Activated naive CD4-positive, alpha-beta T cell treated with anti-CD3 and anti-CD28 coated beads for 36 hours (primary cell): ENCODE measurements around the gene ARHGEF19. TPM values are rescaled to one million over a fixed set of nuclear protein-coding genes. Genes with fewer than 3 reads are reported as not detected.
A peak's percentile ranks its signal among the peaks of the same experiment; 100 is the strongest.
"Not testable (repeated sequence)": the region's sequence is repeated elsewhere in the genome, so short reads cannot be mapped to it uniquely, and the experiment has no call there.

Source experiments
- CTCF ChIA-PET: fragments of 350-600 bp; sonication (Branson Sonifier 250); formaldehyde crosslinking; loops from one replicate; lab custom pipeline; 2021; ENCODE audit warnings: antibody characterized with exemption; lab: Charles Lee
- DNase-seq: peaks from one replicate; pipeline ENCODE4 v3.0.0-alpha.2; 2020
- H3K27ac Mint-ChIP-seq: one replicate; pipeline ENCODE4 v1.8.0; 2021; ENCODE audit warnings: mild to moderate bottlenecking, mixed read lengths
- H3K27me3 Mint-ChIP-seq: one replicate; pipeline ENCODE4 v1.8.0; 2021; ENCODE audit warnings: low read depth, mixed read lengths
- H3K36me3 Mint-ChIP-seq: one replicate; pipeline ENCODE4 v1.8.0; 2021; ENCODE audit warnings: low read depth, mixed read lengths
- H3K4me1 Mint-ChIP-seq: one replicate; pipeline ENCODE4 v1.8.0; 2021; ENCODE audit warnings: low read depth, mixed read lengths
- H3K4me3 Mint-ChIP-seq: one replicate; pipeline ENCODE4 v1.8.0; 2021; ENCODE audit warnings: mild to moderate bottlenecking, moderate library complexity, mixed read lengths
- H3K9me3 Mint-ChIP-seq: one replicate; pipeline ENCODE4 v1.8.0; 2021; ENCODE audit warnings: mixed read lengths
- intact Hi-C: fragments of 100-400 bp; cut with micrococcal nuclease; formaldehyde crosslinking; loops from one replicate; pipeline ENCODE4 v1.15.1; 2023
- total RNA-seq, 2 experiments: library from RNA; stranded (reverse); gene quantifications; one replicate each; pipeline ENCODE4 v1.2.3, GENCODE V29; 2021

ARHGEF19 gene
- total RNA-seq, 2 experiments from 2014 or later: 5.3 to 5.9 TPM

DNA sequence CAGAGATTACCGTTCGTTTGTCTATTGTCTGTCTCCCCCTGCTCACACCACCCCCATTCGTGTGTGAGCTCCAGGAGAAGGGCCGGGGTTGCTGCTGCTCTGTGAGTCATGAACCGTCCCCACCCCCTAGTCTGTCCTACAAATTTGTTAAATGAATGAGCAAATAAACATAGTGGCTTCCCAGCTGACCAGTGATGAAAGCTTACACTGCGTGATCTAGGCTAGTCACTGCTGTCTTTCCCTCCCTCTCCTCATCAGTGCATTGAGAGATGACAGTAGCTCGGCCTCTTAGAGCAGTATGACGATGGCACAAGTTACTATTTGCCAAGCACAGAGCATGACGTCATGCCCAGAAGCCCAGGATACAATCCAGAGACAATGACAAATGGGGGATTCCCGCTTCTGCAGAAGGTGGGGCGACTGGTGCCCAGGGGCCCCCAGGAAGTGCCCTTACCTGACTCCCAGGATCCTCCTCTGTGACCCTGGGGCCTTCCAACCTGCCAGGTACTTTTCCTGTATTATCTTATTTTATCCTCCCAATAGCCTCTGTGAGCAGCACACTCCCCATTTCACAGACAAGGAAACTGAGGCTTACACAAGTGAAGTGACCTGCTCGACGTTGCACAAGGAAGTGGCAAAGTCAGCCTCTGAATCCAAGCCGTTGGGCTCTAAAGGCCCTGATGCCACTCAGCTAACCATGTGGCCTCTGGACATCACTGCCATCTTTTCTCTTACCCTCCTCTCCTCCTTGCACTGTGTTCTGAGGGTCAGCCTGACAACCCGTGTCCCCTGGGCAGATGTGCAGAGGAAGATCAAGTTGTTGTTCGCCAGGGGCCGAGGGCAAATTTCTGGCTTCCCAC, 48.0 kb downstream of the ARHGEF19 start:
- Mint-ChIP-seq H3K4me1 (peaks cover 58% of the 10 kb centered on the region), H3K27me3 (no peaks in the 10 kb centered on the region), H3K27ac (no peak overlapping the region), H3K9me3 (no peaks in the 10 kb centered on the region), H3K4me3 (no peak overlapping the region), H3K36me3 (no peaks in the 10 kb centered on the region)
- CTCF ChIA-PET: no interaction called here
- DNase-seq: peak; percentile 69
- intact Hi-C loops: loop anchor here (10.0 kb wide), 3 partner anchors 200 to 640 kb away; partner anchors contain the start of genes CASP9, DNAJC16 and SZRD1

DNA sequence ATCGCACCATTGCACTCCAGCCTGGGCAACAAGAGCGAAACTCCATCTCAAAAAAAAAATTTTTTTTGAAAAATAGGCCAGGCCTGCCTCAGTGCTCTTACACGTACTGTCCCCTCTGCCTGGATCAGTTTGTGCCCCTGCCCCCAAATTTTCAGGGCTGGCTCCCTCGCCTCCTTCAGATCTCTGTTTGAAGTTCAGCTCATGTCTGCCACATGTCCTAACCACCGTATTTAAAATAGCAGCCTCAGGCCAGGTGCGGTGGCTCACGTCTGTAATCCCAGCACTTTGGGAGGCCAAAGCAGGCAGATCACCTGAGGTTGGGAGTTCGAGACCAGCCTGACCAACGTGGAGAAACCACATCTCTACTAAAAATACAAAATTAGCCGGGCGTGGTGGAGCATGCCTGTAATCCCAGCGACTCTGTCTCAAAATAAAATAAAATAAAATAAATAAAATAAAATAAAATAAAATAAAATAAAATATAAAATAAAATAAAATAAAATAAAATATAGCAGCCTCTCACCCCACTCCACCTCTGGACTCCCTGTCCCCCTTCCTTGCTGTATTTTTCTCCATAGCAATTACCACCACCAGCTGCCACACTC, 48.7 kb downstream of the ARHGEF19 start:
- not testable (repeated sequence) for H3K36me3 Mint-ChIP-seq, H3K27me3 Mint-ChIP-seq, DNase-seq, H3K9me3 Mint-ChIP-seq, H3K27ac Mint-ChIP-seq, H3K4me3 Mint-ChIP-seq
- CTCF ChIA-PET: interaction anchor here (0.6 to 1.1 kb wide), 2 partner anchors 81 to 662 kb away, joined by 3 to 5 read pairs; no protein-coding TSS in a partner anchor
- peaks cover 53% of the 10 kb centered on the region for H3K4me1 Mint-ChIP-seq
- intact Hi-C loops: loop anchor here (10.0 kb wide), 3 partner anchors 201 to 639 kb away; partner anchors contain the start of genes CASP9, DNAJC16 and SZRD1

DNA sequence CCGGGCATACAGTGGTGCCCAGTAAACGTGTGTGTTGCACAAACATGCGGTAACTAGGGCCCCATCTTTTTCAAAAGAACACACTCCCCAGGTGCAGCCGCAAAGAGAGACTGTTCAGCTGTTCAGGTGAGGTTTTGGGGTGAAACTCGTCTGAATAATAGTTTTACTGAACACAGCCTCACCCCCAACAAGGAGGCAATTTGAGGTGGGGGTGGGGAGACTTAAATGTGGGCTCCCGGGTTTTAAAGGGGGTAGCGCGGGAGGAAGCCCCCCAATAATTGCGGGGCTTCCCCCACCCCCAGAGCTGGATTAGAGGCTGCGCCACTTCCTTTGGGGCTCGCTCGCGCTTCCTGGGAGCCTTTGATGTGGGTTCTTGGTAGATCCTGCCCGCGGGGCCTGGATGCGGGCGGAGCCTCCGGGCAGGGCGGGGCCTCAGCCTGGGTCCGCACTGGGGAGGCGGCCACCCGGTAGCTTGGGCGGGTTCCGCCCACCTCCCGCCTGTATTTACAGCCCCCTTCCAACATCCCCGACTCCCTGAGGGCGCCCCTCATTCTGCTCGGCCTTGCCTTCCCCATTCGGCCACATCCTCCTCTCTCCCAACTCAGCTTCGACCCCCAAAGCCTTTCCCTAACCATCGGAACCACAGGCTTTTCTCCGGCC, 50.2 kb downstream of the ARHGEF19 start:
- intact Hi-C loops: loop anchor here (10.0 kb wide), 3 partner anchors 203 to 637 kb away; partner anchors contain the start of genes CASP9, DNAJC16 and SZRD1
- no peak overlapping the region for H3K27ac Mint-ChIP-seq
- H3K4me1 Mint-ChIP-seq: peaks cover 56% of the 10 kb centered on the region
- no peaks in the 10 kb centered on the region for H3K9me3 Mint-ChIP-seq
- H3K4me3 Mint-ChIP-seq: peak overlapping the region; percentile 48
- CTCF ChIA-PET: interaction anchor here (0.9 kb wide), 1 partner anchor 11 kb away, joined by 6 read pairs; no protein-coding TSS in a partner anchor
- DNase-seq: peak; percentile 69
- H3K27me3 Mint-ChIP-seq: no peaks in the 10 kb centered on the region
- H3K36me3 Mint-ChIP-seq: no peaks in the 10 kb centered on the region

DNA sequence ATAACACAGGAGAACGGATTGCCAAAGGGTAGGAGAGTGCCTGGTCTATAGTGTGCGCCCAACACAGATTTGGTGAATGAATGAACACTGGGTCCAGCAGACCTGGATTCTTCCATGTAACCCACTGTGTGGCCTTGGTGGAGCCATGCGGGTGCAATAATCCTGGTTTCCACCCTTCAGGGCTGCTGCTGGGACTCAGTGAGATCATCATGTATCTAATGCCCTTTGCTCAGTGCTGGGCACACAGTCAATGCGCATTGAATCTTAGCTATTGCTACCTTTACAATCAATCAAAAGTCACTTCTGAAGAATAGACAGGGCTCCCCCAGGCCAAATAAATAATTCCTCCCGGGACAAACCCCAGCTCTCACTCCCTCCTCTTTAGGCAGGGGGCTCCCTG, 50.7 kb downstream of the ARHGEF19 start:
- no peak for DNase-seq
- Mint-ChIP-seq H3K27me3 (no peaks in the 10 kb centered on the region), H3K36me3 (no peaks in the 10 kb centered on the region), H3K27ac (no peak overlapping the region), H3K4me1 (peaks cover 62% of the 10 kb centered on the region), H3K4me3 (no peak overlapping the region), H3K9me3 (no peaks in the 10 kb centered on the region)
- CTCF ChIA-PET: interaction anchor here (0.9 kb wide), 1 partner anchor 11 kb away, joined by 6 read pairs; no protein-coding TSS in a partner anchor
- intact Hi-C loops: loop anchor here (10.0 kb wide), 3 partner anchors 203 to 637 kb away; partner anchors contain the start of genes CASP9, DNAJC16 and SZRD1

DNA sequence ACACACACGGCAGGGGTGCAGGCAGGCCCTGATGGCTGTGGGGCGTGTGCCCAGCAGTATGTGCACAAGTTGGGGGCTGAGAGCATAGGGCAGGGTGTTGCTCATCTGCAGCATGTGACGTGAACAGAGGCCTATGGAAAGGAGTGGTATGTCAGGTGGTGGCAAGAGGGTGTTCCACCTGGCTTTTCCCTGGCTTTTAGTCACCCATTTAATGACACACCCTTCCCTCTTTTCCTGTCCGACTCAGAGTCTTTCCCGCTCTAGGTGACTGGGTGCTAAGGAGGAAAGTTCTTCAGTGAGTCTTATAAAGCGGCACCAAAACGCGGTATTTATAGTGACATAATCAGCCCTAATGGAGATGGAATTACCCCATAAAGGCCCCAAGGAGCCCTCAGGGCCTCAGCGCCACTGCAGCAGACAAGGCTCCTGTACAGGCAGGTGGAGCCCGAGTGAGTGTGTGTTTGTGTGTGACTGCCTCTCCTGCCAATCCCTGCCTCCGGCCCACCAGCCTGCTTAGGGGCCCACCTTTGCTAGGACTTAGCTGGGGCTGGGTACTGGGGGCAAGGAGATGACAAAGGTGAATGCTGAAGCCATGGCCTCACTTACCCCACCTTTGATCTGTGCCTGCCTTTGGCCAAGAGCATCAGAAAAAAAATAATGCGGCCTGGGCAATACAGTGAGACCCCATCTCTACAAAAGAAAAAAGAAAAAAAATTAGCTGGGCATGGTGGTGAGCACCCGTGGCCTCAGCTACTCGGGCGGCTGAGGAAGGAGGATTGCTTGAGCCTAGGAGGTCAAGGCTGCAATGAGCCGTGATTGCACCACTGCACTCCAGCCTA, 53.2 kb downstream of the ARHGEF19 start:
- CTCF ChIA-PET: no interaction called here
- H3K9me3 Mint-ChIP-seq: no peaks in the 10 kb centered on the region
- H3K4me1 Mint-ChIP-seq: peaks cover 55% of the 10 kb centered on the region
- no peaks in the 10 kb centered on the region for H3K36me3 Mint-ChIP-seq
- no peak overlapping the region for H3K4me3 Mint-ChIP-seq
- H3K27ac Mint-ChIP-seq: no peak overlapping the region
- DNase-seq: no peak
- intact Hi-C loops: no loop called here
- peaks cover 2% of the 10 kb centered on the region for H3K27me3 Mint-ChIP-seq

DNA sequence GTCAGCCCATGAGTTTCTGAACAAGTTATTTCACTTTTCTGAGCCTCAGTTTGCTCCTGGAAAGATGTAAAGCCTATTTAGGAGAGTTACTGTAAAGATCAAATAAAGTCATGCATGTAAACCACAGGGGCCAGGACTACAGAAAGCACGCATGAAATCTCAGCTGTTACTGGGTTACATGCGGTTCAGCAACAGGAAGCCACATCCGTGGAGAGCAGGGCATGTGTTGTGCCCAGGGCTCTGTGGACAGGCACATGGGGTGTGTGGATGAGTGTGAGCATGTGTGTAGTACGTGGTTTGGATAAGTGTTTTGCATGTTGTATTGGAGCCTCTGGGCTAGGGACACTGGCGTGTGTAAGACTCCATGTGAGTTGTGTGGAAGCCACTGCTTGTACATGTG, 54.4 kb downstream of the ARHGEF19 start:
- Mint-ChIP-seq H3K27me3 (peaks cover 2% of the 10 kb centered on the region), H3K9me3 (no peaks in the 10 kb centered on the region), H3K27ac (no peak overlapping the region), H3K4me3 (no peak overlapping the region), H3K36me3 (no peaks in the 10 kb centered on the region), H3K4me1 (peaks cover 49% of the 10 kb centered on the region)
- DNase-seq: peak; percentile 56
- intact Hi-C loops: no loop called here
- CTCF ChIA-PET: interaction anchor here (1.2 kb wide), 1 partner anchor 79 kb away, joined by 3 read pairs; no protein-coding TSS in a partner anchor

DNA sequence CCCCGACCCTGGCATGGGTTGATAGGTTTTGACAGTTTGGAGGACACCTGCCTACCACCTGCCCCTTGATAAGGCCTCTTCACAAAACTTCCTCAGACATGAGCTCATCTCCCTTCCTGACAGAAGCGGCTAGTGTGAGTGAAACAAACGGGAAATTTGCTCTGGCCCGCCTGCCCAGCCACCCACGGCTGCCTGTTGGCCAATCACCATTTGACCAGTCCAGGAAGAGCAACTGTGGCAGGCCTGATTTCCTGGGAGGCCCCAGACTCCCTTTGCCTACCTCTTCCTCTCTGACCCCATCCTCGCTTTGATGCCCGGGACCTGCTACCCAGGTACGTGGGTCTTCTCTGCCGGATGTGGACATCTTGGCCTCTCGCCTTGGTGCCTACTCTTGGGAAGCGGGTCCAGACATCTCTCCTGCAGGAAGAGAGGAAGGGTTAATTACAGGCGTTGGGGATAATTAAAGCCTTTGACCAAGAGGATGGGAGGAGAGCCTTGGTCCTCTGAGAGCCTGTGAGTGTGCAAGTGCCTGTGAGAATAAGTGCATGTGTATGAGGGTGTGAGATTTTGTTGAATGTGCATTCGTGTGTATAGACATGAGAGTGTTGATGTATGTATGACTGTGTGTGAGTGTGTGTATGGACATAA, 55.5 kb downstream of the ARHGEF19 start:
- intact Hi-C loops: no loop called here
- no peak overlapping the region for H3K27ac Mint-ChIP-seq
- peaks cover 2% of the 10 kb centered on the region for H3K27me3 Mint-ChIP-seq
- H3K9me3 Mint-ChIP-seq: no peaks in the 10 kb centered on the region
- H3K4me1 Mint-ChIP-seq: peaks cover 45% of the 10 kb centered on the region
- DNase-seq: no peak
- CTCF ChIA-PET: interaction anchor here (1.5 kb wide), 1 partner anchor 74 kb away, joined by 4 read pairs; no protein-coding TSS in a partner anchor
- no peaks in the 10 kb centered on the region for H3K36me3 Mint-ChIP-seq
- no peak overlapping the region for H3K4me3 Mint-ChIP-seq

DNA sequence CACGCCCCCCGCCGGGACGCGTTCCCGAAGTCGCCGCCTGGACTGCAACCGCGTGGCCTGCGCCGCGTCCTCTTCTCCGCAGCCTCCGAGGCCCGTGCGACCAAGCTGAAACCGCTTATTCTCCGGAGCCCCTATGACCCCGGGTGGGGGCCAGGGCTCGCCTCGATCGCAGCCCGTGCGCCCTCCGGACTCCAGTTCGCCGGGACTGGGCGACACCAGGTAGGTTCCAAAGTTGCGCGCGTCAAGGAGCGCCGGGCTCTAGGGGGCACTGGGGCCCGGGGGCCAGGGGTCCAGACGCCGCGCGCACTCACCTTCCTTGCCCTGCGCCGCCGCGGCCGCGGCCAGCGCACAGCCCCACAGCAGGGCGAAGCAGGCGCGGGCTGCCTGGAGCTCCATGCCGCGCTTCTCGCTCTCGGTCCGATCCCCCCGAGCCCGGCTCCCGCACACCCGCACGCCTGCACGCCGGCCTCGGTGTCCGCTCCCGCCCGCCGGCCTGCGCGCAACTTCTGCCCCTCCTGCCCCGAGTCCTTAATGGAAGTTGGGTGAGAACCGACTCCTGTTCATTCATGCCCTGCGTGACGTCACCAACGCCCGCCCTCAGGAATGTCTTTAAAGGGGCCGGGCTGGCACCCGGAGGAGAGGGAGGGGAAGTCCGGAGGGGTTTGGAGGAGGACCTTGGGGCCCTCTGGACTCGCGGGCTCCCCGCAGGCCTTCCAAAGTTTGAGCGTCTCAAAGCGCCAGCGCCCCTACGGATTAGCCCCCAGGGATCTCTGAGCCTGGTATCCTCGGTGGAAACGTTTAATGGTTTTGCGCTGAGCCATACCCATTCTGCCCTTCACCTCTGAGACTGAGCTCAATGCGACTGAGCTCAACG, 56.7 kb downstream of the ARHGEF19 start, which contains the start of gene EPHA2:
Gene EPHA2 (minus strand): TSS at position 533 of the 874 bp plus-strand sequence. CDS start 137 bp downstream, at position 396.
- no peaks in the 10 kb centered on the region for H3K36me3 Mint-ChIP-seq
- H3K4me3 Mint-ChIP-seq: peak within 1 kb of the TSS; percentile 53
- intact Hi-C loops: no loop called here
- no peaks in the 10 kb centered on the region for H3K9me3 Mint-ChIP-seq
- peaks cover 2% of the 10 kb centered on the region for H3K27me3 Mint-ChIP-seq
- no peak for DNase-seq
- peaks cover 44% of the 10 kb centered on the region for H3K4me1 Mint-ChIP-seq
- CTCF ChIA-PET: interaction anchor here (1.0 to 1.5 kb wide), 3 partner anchors 32 to 76 kb away, joined by 3 to 4 read pairs (median 3); no protein-coding TSS in a partner anchor
- no peak within 1 kb of the TSS for H3K27ac Mint-ChIP-seq

DNA sequence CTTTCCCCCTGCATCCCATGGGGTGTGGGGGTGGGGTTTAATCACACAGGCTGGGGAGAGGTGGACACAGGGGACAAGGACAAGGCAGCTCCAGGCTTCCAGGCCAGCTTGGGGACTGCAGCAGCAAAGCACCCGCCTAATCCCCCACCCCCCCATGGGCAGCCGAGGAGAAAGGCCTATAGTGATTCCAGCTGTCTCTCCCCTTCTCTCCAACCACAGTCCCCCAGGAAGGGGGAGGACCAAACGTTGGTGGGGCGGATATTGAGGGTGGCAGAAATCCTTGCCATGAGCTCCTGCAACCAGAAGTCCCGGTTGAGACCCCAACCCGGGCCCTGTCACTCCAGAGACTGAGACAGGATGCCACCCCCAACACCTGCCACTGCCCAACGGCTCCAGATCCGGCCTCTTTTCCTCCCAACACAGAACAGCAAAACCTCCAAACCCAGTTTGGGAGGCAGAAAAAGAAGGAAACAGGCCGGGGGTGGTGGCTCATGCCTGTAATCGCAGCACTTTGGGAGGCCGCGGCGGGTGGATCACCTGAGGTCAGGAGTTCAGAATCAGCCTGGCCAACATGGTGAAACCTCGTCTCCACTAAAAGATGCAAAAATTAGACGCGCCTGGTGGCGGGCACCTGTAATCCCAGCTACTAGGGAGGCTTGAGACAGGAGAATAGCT, 58.3 kb downstream of the ARHGEF19 start:
- no peaks in the 10 kb centered on the region for H3K36me3 Mint-ChIP-seq
- H3K27me3 Mint-ChIP-seq: peaks cover 2% of the 10 kb centered on the region
- H3K9me3 Mint-ChIP-seq: no peaks in the 10 kb centered on the region
- peaks cover 44% of the 10 kb centered on the region for H3K4me1 Mint-ChIP-seq
- no peak overlapping the region for H3K27ac Mint-ChIP-seq
- CTCF ChIA-PET: interaction anchor here (0.6 to 1.1 kb wide), 5 partner anchors 32 to 459 kb away, joined by 3 to 4 read pairs (median 3); partner anchors contain the start of gene NBPF1
- no peak for DNase-seq
- intact Hi-C loops: no loop called here
- peak overlapping the region; percentile 53 for H3K4me3 Mint-ChIP-seq
